ENCODE results near the gene SOX6.
"Not testable (repeated sequence)": the region's sequence is repeated elsewhere in the genome, so short reads cannot be mapped to it uniquely, and the experiment has no call there.

SOX6 gene

GRCh38 chr11:16380941-16381568 lies 24.7 kb upstream of the SOX6 start:
- Histone ChIP-seq H3K36me3 (ENCODE audit: insufficient read depth, low read length) (no peaks in the 10 kb centered on the region), H3K9me3 (ENCODE audit: control insufficient read depth, insufficient read depth, low read length) (no peaks in the 10 kb centered on the region), H3K4me1 (ENCODE audit: insufficient read depth, low read length) (no peaks in the 10 kb centered on the region), H3K9ac (ENCODE audit: low read depth, low read length) (no peak overlapping the region)

GRCh38 chr11:16378906-16379305 lies 22.6 kb upstream of the SOX6 start:
- no peaks in the 10 kb centered on the region for H3K4me1 ChIP-seq (ENCODE audit: insufficient read depth, low read length)
- no peak overlapping the region for H3K9ac ChIP-seq (ENCODE audit: low read depth, low read length)
- no peaks in the 10 kb centered on the region for H3K36me3 ChIP-seq (ENCODE audit: insufficient read depth, low read length)
- H3K9me3 ChIP-seq (ENCODE audit: control insufficient read depth, insufficient read depth, low read length): no peaks in the 10 kb centered on the region

GRCh38 chr11:16377746-16378145 lies 21.4 kb upstream of the SOX6 start:
- H3K9me3 ChIP-seq (ENCODE audit: control insufficient read depth, insufficient read depth, low read length): no peaks in the 10 kb centered on the region
- H3K9ac ChIP-seq (ENCODE audit: low read depth, low read length): no peak overlapping the region
- no peaks in the 10 kb centered on the region for H3K36me3 ChIP-seq (ENCODE audit: insufficient read depth, low read length)
- no peaks in the 10 kb centered on the region for H3K4me1 ChIP-seq (ENCODE audit: insufficient read depth, low read length)

- H3K4me1 ChIP-seq (ENCODE audit: insufficient read depth, low read length); H3K36me3 ChIP-seq (ENCODE audit: insufficient read depth, low read length); H3K9me3 ChIP-seq (ENCODE audit: control insufficient read depth, insufficient read depth, low read length); H3K9ac ChIP-seq (ENCODE audit: low read depth, low read length): not testable (repeated sequence)
Measured at GRCh38 chr11:16375664-16376063, 19.3 kb upstream of the SOX6 start.

GRCh38 chr11:16373768-16374167 lies 17.4 kb upstream of the SOX6 start:
- no peak overlapping the region for H3K9ac ChIP-seq (ENCODE audit: low read depth, low read length)
- no peaks in the 10 kb centered on the region for H3K36me3 ChIP-seq (ENCODE audit: insufficient read depth, low read length)
- H3K4me1 ChIP-seq (ENCODE audit: insufficient read depth, low read length): no peaks in the 10 kb centered on the region
- no peaks in the 10 kb centered on the region for H3K9me3 ChIP-seq (ENCODE audit: control insufficient read depth, insufficient read depth, low read length)

- Histone ChIP-seq H3K9ac (ENCODE audit: low read depth, low read length) (no peak overlapping the region), H3K9me3 (ENCODE audit: control insufficient read depth, insufficient read depth, low read length) (no peaks in the 10 kb centered on the region), H3K4me1 (ENCODE audit: insufficient read depth, low read length) (no peaks in the 10 kb centered on the region), H3K36me3 (ENCODE audit: insufficient read depth, low read length) (no peaks in the 10 kb centered on the region)
Measured at GRCh38 chr11:16372355-16372754, 16.0 kb upstream of the SOX6 start.

GRCh38 chr11:16367252-16367651 lies 10.9 kb upstream of the SOX6 start:
- Histone ChIP-seq H3K36me3 (ENCODE audit: insufficient read depth, low read length) (no peaks in the 10 kb centered on the region), H3K9ac (ENCODE audit: low read depth, low read length) (no peak overlapping the region), H3K4me1 (ENCODE audit: insufficient read depth, low read length) (no peaks in the 10 kb centered on the region), H3K9me3 (ENCODE audit: control insufficient read depth, insufficient read depth, low read length) (no peaks in the 10 kb centered on the region)

- H3K36me3 ChIP-seq (ENCODE audit: insufficient read depth, low read length): no peaks in the 10 kb centered on the region
- no peaks in the 10 kb centered on the region for H3K4me1 ChIP-seq (ENCODE audit: insufficient read depth, low read length)
- H3K9ac ChIP-seq (ENCODE audit: low read depth, low read length): no peak overlapping the region
- H3K9me3 ChIP-seq (ENCODE audit: control insufficient read depth, insufficient read depth, low read length): no peaks in the 10 kb centered on the region
Measured at GRCh38 chr11:16365581-16366228, 9.4 kb upstream of the SOX6 start.

- Histone ChIP-seq H3K4me1 (ENCODE audit: insufficient read depth, low read length) (no peaks in the 10 kb centered on the region), H3K9me3 (ENCODE audit: control insufficient read depth, insufficient read depth, low read length) (no peaks in the 10 kb centered on the region), H3K36me3 (ENCODE audit: insufficient read depth, low read length) (no peaks in the 10 kb centered on the region), H3K9ac (ENCODE audit: low read depth, low read length) (no peak overlapping the region)
Measured at GRCh38 chr11:16364254-16364653, 7.9 kb upstream of the SOX6 start.

- no peaks in the 10 kb centered on the region for H3K4me1 ChIP-seq (ENCODE audit: insufficient read depth, low read length)
- H3K9ac ChIP-seq (ENCODE audit: low read depth, low read length): no peak overlapping the region
- H3K36me3 ChIP-seq (ENCODE audit: insufficient read depth, low read length): no peaks in the 10 kb centered on the region
- H3K9me3 ChIP-seq (ENCODE audit: control insufficient read depth, insufficient read depth, low read length): no peaks in the 10 kb centered on the region
Measured at GRCh38 chr11:16363706-16364105, 7.4 kb upstream of the SOX6 start.

- peaks cover 3% of the 10 kb centered on the region; the same call in 1 of the 2 replicates for H3K4me1 ChIP-seq (ENCODE audit: insufficient read depth, low read length)
- no peaks in the 10 kb centered on the region for H3K36me3 ChIP-seq (ENCODE audit: insufficient read depth, low read length)
- no peaks in the 10 kb centered on the region for H3K9me3 ChIP-seq (ENCODE audit: control insufficient read depth, insufficient read depth, low read length)
- H3K9ac ChIP-seq (ENCODE audit: low read depth, low read length): no peak overlapping the region
Measured at GRCh38 chr11:16361108-16361865, 4.9 kb upstream of the SOX6 start.

GRCh38 chr11:16359369-16359768 lies 3.0 kb upstream of the SOX6 start:
- no peak overlapping the region for H3K9ac ChIP-seq (ENCODE audit: low read depth, low read length)

GRCh38 chr11:16358726-16359125 lies 2.4 kb upstream of the SOX6 start:
- H3K36me3 ChIP-seq (ENCODE audit: insufficient read depth, low read length): no peaks in the 10 kb centered on the region
- no peak overlapping the region for H3K9ac ChIP-seq (ENCODE audit: low read depth, low read length)
- H3K4me1 ChIP-seq (ENCODE audit: insufficient read depth, low read length): peaks cover 8% of the 10 kb centered on the region; the same call in 1 of the 2 replicates
- H3K9me3 ChIP-seq (ENCODE audit: control insufficient read depth, insufficient read depth, low read length): no peaks in the 10 kb centered on the region

More at GRCh38 chr11:16359369-16359768, 3.0 kb upstream of the SOX6 start:
- Histone ChIP-seq H3K4me1 (ENCODE audit: insufficient read depth, low read length) (peaks cover 8% of the 10 kb centered on the region; the same call in 1 of the 2 replicates), H3K36me3 (ENCODE audit: insufficient read depth, low read length) (no peaks in the 10 kb centered on the region), H3K9me3 (ENCODE audit: control insufficient read depth, insufficient read depth, low read length) (no peaks in the 10 kb centered on the region)

GRCh38 chr11:16357775-16358174 lies 1.4 kb upstream of the SOX6 start:
- Histone ChIP-seq H3K36me3 (ENCODE audit: insufficient read depth, low read length) (no peaks in the 10 kb centered on the region), H3K9me3 (ENCODE audit: control insufficient read depth, insufficient read depth, low read length) (no peaks in the 10 kb centered on the region), H3K9ac (ENCODE audit: low read depth, low read length) (no peak overlapping the region), H3K4me1 (ENCODE audit: insufficient read depth, low read length) (peaks cover 8% of the 10 kb centered on the region; the same call in 1 of the 2 replicates)

All from ES-I3 (cell line).